ENCODE data around the gene FAM170A.

Gene FAM170A

DNA sequence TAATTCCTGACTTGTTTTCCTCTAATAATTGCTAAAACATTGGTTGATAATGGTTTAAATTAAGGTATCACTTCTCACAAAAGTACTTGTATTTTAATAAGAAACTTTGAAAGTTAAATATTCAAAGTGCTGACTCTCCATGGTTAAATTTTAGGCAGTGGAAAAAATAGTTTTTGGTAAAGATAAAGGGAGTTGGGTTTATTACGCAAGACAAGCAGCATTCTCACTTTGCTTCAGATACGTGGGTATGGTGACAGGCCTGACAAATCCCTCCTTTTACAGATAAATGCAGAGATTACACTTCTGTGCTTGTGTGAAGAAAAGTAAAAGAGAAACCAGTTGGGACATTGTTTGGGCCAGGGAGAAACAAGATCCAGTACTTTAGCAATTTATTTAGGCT lies 14.5 kb upstream of the FAM170A start:
- Histone ChIP-seq H4K8ac (ENCODE audit: low read depth, low read length) (no peak overlapping the region), H3K79me1 (ENCODE audit: low read length) (no peaks in the 10 kb centered on the region), H3K79me2 (ENCODE audit: control insufficient read depth, insufficient read depth, low read length) (no peaks in the 10 kb centered on the region), H2BK15ac (replicated peaks; ENCODE audit: low read depth) (no peak overlapping the region), H3K18ac (ENCODE audit: low read length) (no peak overlapping the region), H3K56ac (ENCODE audit: low read length) (no peak overlapping the region), H3K9ac (ENCODE audit: low read length) (no peak overlapping the region), H3K4ac (ENCODE audit: low read depth, low read length) (no peak overlapping the region), H3K4me1 (ENCODE audit: control insufficient read depth, low read depth, low read length) (no peaks in the 10 kb centered on the region), H4K5ac (ENCODE audit: low read length) (no peak overlapping the region), H3K27ac (ENCODE audit: low read depth, low read length) (no peak overlapping the region), H3K36me3 (ENCODE audit: control insufficient read depth, insufficient read depth, low read length) (no peaks in the 10 kb centered on the region), H3K4me2 (ENCODE audit: low read length) (no peak overlapping the region), H3K27me3 (ENCODE audit: insufficient read depth, low read length, poor library complexity) (no peaks in the 10 kb centered on the region), H3K23ac (ENCODE audit: low read length) (no peak overlapping the region), H2AK5ac (ENCODE audit: low read length) (no peak overlapping the region), H2BK5ac (ENCODE audit: low read length) (no peak overlapping the region), H3K4me3 (ENCODE audit: low read length) (no peak overlapping the region), H2BK120ac (ENCODE audit: low read depth, low read length) (no peak overlapping the region)
- 100% methylated on average over 1 of the region's 2 CpGs for WGBS (ENCODE audit: extremely low coverage, insufficient coverage, low lambda C conversion rate)
- DNase-seq: no peak

DNA sequence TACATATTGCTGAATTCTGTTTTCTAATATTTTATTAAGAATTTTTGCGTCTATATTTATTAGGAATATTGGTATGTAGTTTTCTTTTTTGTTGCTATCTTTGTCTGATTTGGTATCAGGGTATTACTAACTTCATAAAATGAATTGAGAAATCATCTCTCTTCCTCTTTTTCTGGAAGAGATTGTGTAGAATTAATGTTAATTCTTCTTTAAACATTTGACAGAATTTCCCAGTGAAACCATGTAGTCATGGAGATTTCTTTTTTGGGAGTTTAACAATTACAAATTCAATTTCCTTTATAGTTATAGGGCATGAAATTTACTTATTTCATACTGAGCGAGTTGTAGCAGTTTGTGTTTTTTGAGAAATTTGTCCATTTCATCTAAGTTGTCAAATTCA lies 3.3 kb upstream of the FAM170A start:
- Histone ChIP-seq H3K4me2 (ENCODE audit: low read length) (no peak overlapping the region), H3K4ac (ENCODE audit: low read depth, low read length) (no peak overlapping the region), H3K18ac (ENCODE audit: low read length) (no peak overlapping the region), H3K27ac (ENCODE audit: low read depth, low read length) (no peak overlapping the region), H3K4me1 (ENCODE audit: control insufficient read depth, low read depth, low read length) (no peaks in the 10 kb centered on the region), H2BK120ac (ENCODE audit: low read depth, low read length) (no peak overlapping the region), H2BK15ac (replicated peaks; ENCODE audit: low read depth) (no peak overlapping the region), H2AK5ac (ENCODE audit: low read length) (no peak overlapping the region), H3K23ac (ENCODE audit: low read length) (no peak overlapping the region), H3K56ac (ENCODE audit: low read length) (no peak overlapping the region), H3K9ac (ENCODE audit: low read length) (no peak overlapping the region), H4K8ac (ENCODE audit: low read depth, low read length) (no peak overlapping the region), H3K36me3 (ENCODE audit: control insufficient read depth, insufficient read depth, low read length) (no peaks in the 10 kb centered on the region), H4K5ac (ENCODE audit: low read length) (no peak overlapping the region), H2BK5ac (ENCODE audit: low read length) (no peak overlapping the region), H3K4me3 (ENCODE audit: low read length) (no peak overlapping the region), H3K27me3 (ENCODE audit: insufficient read depth, low read length, poor library complexity) (no peaks in the 10 kb centered on the region), H3K79me1 (ENCODE audit: low read length) (no peaks in the 10 kb centered on the region), H3K79me2 (ENCODE audit: control insufficient read depth, insufficient read depth, low read length) (no peaks in the 10 kb centered on the region)
- no peak for DNase-seq
- WGBS (ENCODE audit: extremely low coverage, insufficient coverage, low lambda C conversion rate): no CpG with 5 or more reads among the region's 2 CpGs

DNA sequence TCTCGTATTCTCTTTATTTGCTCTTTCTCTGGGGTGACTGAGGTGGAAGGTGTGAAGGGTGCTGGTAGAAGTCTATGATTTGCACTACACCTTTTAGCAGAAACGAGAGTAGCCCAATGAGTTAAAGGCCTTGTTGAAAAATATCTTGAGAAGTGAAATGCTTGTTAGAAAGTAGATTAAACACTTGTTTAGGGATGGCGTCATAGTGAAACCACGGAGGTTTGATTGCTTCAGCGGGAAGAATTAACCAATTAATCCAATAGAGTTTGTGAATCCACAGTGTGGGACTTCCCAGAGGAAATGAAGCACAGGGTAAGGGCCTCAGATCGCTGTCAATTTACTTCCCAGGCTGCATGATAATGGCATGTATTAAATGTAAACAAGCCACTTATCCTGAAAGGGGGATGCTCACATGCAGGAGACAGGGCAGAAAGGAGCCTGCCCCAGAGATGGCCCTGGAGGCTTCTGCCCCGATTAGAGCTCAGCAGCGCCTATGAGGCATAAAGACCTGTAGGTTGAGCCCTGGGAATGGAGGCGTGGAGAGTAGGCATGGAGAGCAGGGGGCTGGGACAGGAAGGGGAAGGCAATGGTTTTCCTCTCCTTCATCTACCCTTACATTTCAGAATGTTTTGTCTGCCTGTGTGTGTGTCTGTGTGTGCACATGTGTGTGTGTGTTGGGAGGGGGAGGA lies 1.5 kb downstream of the FAM170A start:
- no peak overlapping the region for H2BK15ac ChIP-seq (replicated peaks; ENCODE audit: low read depth)
- H3K27me3 ChIP-seq (ENCODE audit: insufficient read depth, low read length, poor library complexity): no peaks in the 10 kb centered on the region
- H3K4me1 ChIP-seq (ENCODE audit: control insufficient read depth, low read depth, low read length): no peaks in the 10 kb centered on the region
- H3K4me3 ChIP-seq (ENCODE audit: low read length): no peak overlapping the region
- H3K4me2 ChIP-seq (ENCODE audit: low read length): no peak overlapping the region
- no peak overlapping the region for H3K27ac ChIP-seq (ENCODE audit: low read depth, low read length)
- H3K79me2 ChIP-seq (ENCODE audit: control insufficient read depth, insufficient read depth, low read length): no peaks in the 10 kb centered on the region
- H2BK5ac ChIP-seq (ENCODE audit: low read length): no peak overlapping the region
- no peak overlapping the region for H3K9ac ChIP-seq (ENCODE audit: low read length)
- no peak overlapping the region for H3K4ac ChIP-seq (ENCODE audit: low read depth, low read length)
- H3K79me1 ChIP-seq (ENCODE audit: low read length): no peaks in the 10 kb centered on the region
- no peak overlapping the region for H2AK5ac ChIP-seq (ENCODE audit: low read length)
- no peaks in the 10 kb centered on the region for H3K36me3 ChIP-seq (ENCODE audit: control insufficient read depth, insufficient read depth, low read length)
- no CpG with 5 or more reads among the region's 9 CpGs for WGBS (ENCODE audit: extremely low coverage, insufficient coverage, low lambda C conversion rate)
- H3K23ac ChIP-seq (ENCODE audit: low read length): no peak overlapping the region
- DNase-seq: no peak
- no peak overlapping the region for H3K56ac ChIP-seq (ENCODE audit: low read length)
- H4K5ac ChIP-seq (ENCODE audit: low read length): no peak overlapping the region
- no peak overlapping the region for H2BK120ac ChIP-seq (ENCODE audit: low read depth, low read length)
- no peak overlapping the region for H3K18ac ChIP-seq (ENCODE audit: low read length)
- H4K8ac ChIP-seq (ENCODE audit: low read depth, low read length): no peak overlapping the region

DNA sequence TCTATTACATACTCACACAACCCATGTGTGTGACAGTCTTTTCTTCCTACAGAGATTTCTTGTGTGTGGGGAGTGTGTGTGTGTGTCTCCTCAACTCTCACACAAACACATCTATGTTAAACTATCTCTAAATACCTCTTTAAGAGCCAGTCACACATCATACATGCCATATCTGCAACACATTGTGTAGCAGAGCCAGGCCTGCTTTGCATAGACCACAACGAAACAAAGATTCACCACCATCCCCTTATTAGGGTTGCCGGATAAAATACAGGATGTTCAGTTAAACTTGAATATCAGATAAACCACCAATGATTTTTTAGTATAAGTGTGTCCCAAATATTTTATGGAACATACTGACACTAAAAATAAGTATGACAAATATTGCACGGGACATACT lies 2.3 kb downstream of the FAM170A start:
- H2BK15ac ChIP-seq (replicated peaks; ENCODE audit: low read depth): no peak overlapping the region
- no peak overlapping the region for H3K4ac ChIP-seq (ENCODE audit: low read depth, low read length)
- WGBS (ENCODE audit: extremely low coverage, insufficient coverage, low lambda C conversion rate): no CpG with 5 or more reads among the region's 3 CpGs

DNA sequence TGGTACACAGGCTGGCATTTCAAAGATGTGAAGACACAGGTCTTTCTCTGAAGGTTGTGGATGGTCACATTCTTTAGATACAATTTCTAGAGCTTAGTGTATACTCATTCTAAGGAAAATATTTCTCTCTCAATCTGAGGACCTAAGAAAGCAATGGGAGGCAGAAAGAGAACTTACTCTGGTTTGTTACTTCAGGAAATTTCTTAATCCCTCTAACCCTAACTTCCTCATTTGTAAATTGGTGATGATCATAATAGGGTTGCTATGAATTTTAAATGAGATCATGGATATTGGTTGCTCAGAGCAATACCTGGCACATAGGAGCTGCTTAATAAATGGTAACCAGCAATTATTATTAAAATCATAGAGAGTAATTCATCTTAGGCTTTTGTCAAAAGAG lies 22.1 kb downstream of the FAM170A start:
- no peak for DNase-seq

More for the DNA sequence above, 2.3 kb downstream of the FAM170A start:
- Histone ChIP-seq H3K56ac (ENCODE audit: low read length) (no peak overlapping the region), H3K18ac (ENCODE audit: low read length) (no peak overlapping the region), H3K23ac (ENCODE audit: low read length) (no peak overlapping the region), H3K4me3 (ENCODE audit: low read length) (no peak overlapping the region), H3K79me1 (ENCODE audit: low read length) (no peaks in the 10 kb centered on the region), H3K36me3 (ENCODE audit: control insufficient read depth, insufficient read depth, low read length) (no peaks in the 10 kb centered on the region), H3K4me1 (ENCODE audit: control insufficient read depth, low read depth, low read length) (no peaks in the 10 kb centered on the region), H3K27me3 (ENCODE audit: insufficient read depth, low read length, poor library complexity) (no peaks in the 10 kb centered on the region), H3K27ac (ENCODE audit: low read depth, low read length) (no peak overlapping the region), H2AK5ac (ENCODE audit: low read length) (no peak overlapping the region), H3K4me2 (ENCODE audit: low read length) (no peak overlapping the region), H2BK120ac (ENCODE audit: low read depth, low read length) (no peak overlapping the region), H4K8ac (ENCODE audit: low read depth, low read length) (no peak overlapping the region), H3K79me2 (ENCODE audit: control insufficient read depth, insufficient read depth, low read length) (no peaks in the 10 kb centered on the region), H3K9ac (ENCODE audit: low read length) (no peak overlapping the region), H2BK5ac (ENCODE audit: low read length) (no peak overlapping the region), H4K5ac (ENCODE audit: low read length) (no peak overlapping the region)
- DNase-seq: no peak

DNA sequence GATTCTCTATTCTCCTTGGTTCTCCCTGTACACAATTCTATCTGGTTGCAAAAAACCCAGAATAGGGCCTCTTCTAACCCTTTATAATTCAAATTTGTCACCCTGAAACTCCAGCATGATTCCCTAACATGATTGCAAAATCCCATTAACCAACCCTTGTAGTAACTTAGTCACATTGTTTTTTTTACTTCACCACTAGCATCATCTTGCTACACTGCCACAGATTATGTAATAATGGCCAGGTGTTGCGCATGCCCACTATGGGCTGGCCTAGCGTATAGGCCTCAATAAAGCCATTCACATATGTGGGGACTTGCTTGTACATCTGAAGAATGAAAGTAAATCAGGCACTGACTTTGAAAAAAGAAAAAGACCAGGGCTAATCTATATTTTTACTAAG lies 25.7 kb downstream of the FAM170A start:
- H4K8ac ChIP-seq (ENCODE audit: low read depth, low read length): no peak overlapping the region
- H3K36me3 ChIP-seq (ENCODE audit: control insufficient read depth, insufficient read depth, low read length): no peaks in the 10 kb centered on the region
- no peak overlapping the region for H3K4me2 ChIP-seq (ENCODE audit: low read length)
- H2AK5ac ChIP-seq (ENCODE audit: low read length): no peak overlapping the region
- no peak overlapping the region for H2BK15ac ChIP-seq (replicated peaks; ENCODE audit: low read depth)
- no CpG with 5 or more reads among the region's 2 CpGs for WGBS (ENCODE audit: extremely low coverage, insufficient coverage, low lambda C conversion rate)
- no peak overlapping the region for H3K18ac ChIP-seq (ENCODE audit: low read length)
- no peak overlapping the region for H3K4me3 ChIP-seq (ENCODE audit: low read length)
- no peak overlapping the region for H3K27ac ChIP-seq (ENCODE audit: low read depth, low read length)
- no peak overlapping the region for H2BK5ac ChIP-seq (ENCODE audit: low read length)
- H3K9ac ChIP-seq (ENCODE audit: low read length): no peak overlapping the region
- H3K27me3 ChIP-seq (ENCODE audit: insufficient read depth, low read length, poor library complexity): no peaks in the 10 kb centered on the region
- H3K79me1 ChIP-seq (ENCODE audit: low read length): no peaks in the 10 kb centered on the region
- H3K56ac ChIP-seq (ENCODE audit: low read length): no peak overlapping the region
- no peaks in the 10 kb centered on the region for H3K4me1 ChIP-seq (ENCODE audit: control insufficient read depth, low read depth, low read length)
- H2BK120ac ChIP-seq (ENCODE audit: low read depth, low read length): no peak overlapping the region
- H3K4ac ChIP-seq (ENCODE audit: low read depth, low read length): no peak overlapping the region
- H4K5ac ChIP-seq (ENCODE audit: low read length): no peak overlapping the region
- H3K79me2 ChIP-seq (ENCODE audit: control insufficient read depth, insufficient read depth, low read length): no peaks in the 10 kb centered on the region
- no peak for DNase-seq
- H3K23ac ChIP-seq (ENCODE audit: low read length): no peak overlapping the region

More for the DNA sequence above, 22.1 kb downstream of the FAM170A start:
- Histone ChIP-seq H4K8ac (ENCODE audit: low read depth, low read length) (no peak overlapping the region), H3K36me3 (ENCODE audit: control insufficient read depth, insufficient read depth, low read length) (no peaks in the 10 kb centered on the region), H2BK120ac (ENCODE audit: low read depth, low read length) (no peak overlapping the region), H4K5ac (ENCODE audit: low read length) (no peak overlapping the region), H3K18ac (ENCODE audit: low read length) (no peak overlapping the region), H3K4me1 (ENCODE audit: control insufficient read depth, low read depth, low read length) (peaks cover 2% of the 10 kb centered on the region), H2BK15ac (replicated peaks; ENCODE audit: low read depth) (no peak overlapping the region), H3K9ac (ENCODE audit: low read length) (no peak overlapping the region), H3K4ac (ENCODE audit: low read depth, low read length) (no peak overlapping the region), H3K23ac (ENCODE audit: low read length) (no peak overlapping the region), H2BK5ac (ENCODE audit: low read length) (no peak overlapping the region), H3K27me3 (ENCODE audit: insufficient read depth, low read length, poor library complexity) (no peaks in the 10 kb centered on the region), H3K4me3 (ENCODE audit: low read length) (no peak overlapping the region), H3K4me2 (ENCODE audit: low read length) (no peak overlapping the region), H2AK5ac (ENCODE audit: low read length) (no peak overlapping the region), H3K56ac (ENCODE audit: low read length) (no peak overlapping the region), H3K27ac (ENCODE audit: low read depth, low read length) (no peak overlapping the region), H3K79me2 (ENCODE audit: control insufficient read depth, insufficient read depth, low read length) (no peaks in the 10 kb centered on the region), H3K79me1 (ENCODE audit: low read length) (no peaks in the 10 kb centered on the region)
